Prostate gland (tissue), 2 donors: Measurements from ENCODE around the gene PRR19. TPM values are rescaled to one million over a fixed set of nuclear protein-coding genes. Genes with fewer than 3 reads are reported as not detected.
A peak's percentile ranks its signal among the peaks of the same experiment; 100 is the strongest.

Source experiments
- DNase-seq: peaks from one replicate; pipeline ENCODE4 v3.0.0-alpha.2; 2019; ENCODE audit warnings: low spot score
- H3K27ac ChIP-seq, 2 donors: fragments of 200-600 bp; sonication (generic); 2 replicates each; pipeline ENCODE4 v1.5.1; 2017 to 2019
- H3K27me3 ChIP-seq: fragments of 200-600 bp; sonication (generic); replicated peaks from 2 replicates; pipeline ENCODE4 v1.5.1; 2019; ENCODE audit not compliant: insufficient read depth
- H3K36me3 ChIP-seq, 2 donors: fragments of 200-600 bp; sonication (generic); 1 replicate in 1 of 2; 2 replicates in 1 of 2; pipeline versions ENCODE4 v1.5.1 to v1.8.1; 2017 to 2019
- H3K4me1 ChIP-seq: fragments of 200-600 bp; sonication (generic); replicated peaks from 2 replicates; pipeline ENCODE4 v1.5.1; 2019
- H3K4me3 ChIP-seq, 2 donors: fragments of 200-600 bp; sonication (generic); 2 replicates each; pipeline ENCODE4 v1.5.1; 2017 to 2019
- H3K9me3 ChIP-seq: fragments of 200-600 bp; sonication (generic); 2 replicates; pipeline ENCODE4 v1.5.1; 2017
- CTCF ChIP-seq, 4 experiments: fragments of 200-600 bp in 2 of 4; fragments of 450-650 bp in 2 of 4; sonication (generic) in 2 of 4; IDR thresholded peaks; 1 replicate in 3 of 4; 2 replicates in 1 of 4; pipeline ENCODE4 v1.5.1; 2016 to 2019; ENCODE audit warnings: antibody characterized with exemption in 4 of 4, mild to moderate bottlenecking in 2 of 4, moderate library complexity in 2 of 4
- POLR2A ChIP-seq: fragments of 450-650 bp; IDR thresholded peaks from one replicate; pipeline ENCODE4 v1.6.1; 2016; ENCODE audit warnings: antibody characterized with exemption, mild to moderate bottlenecking
- POLR2AphosphoS5 ChIP-seq: sonication (generic); formaldehyde crosslinking; IDR thresholded peaks from one replicate; pipeline ENCODE4 v1.6.1; 2017; ENCODE audit warnings: antibody characterized with exemption
- WGBS: methylation state at CpG from one replicate; pipeline ENCODE4 v1.1.5; 2018; 5-methylcytosine and 5-hydroxymethylcytosine counted together
- intact Hi-C: fragments of 100-400 bp; cut with DNase I; formaldehyde crosslinking; loops from one replicate; pipeline ENCODE4 v1.14.2; 2022
- total RNA-seq, 2 donors: library from RNA; depleted of rRNA; stranded (reverse); fragments of >200 nt; gene quantifications; one replicate each; pipeline ENCODE4 v1.1.0, GENCODE V29; 2016

The PRR19 gene
- total RNA-seq, 2 donors from 2014 or later = 0.32 to 8.4 TPM

GRCh38 chr19:42349378-42350107 lies 47.6 kb downstream of the PRR19 start:
- Histone ChIP-seq H3K4me3 (no peak overlapping the region), H3K27me3 (no peaks in the 10 kb centered on the region), H3K36me3 (peaks cover 0 to 4% of the 10 kb centered on the region in 2 donors), H3K9me3 (no peaks in the 10 kb centered on the region), H3K27ac (no peak overlapping the region), H3K4me1 (no peaks in the 10 kb centered on the region)
- no peak for TF ChIP-seq POLR2A
- intact Hi-C loops = no loop called here
- no peak for DNase-seq
- 89% methylated on average over 14 of the region's 14 CpGs for WGBS

GRCh38 chr19:42350417-42350816 lies 48.5 kb downstream of the PRR19 start:
- H3K36me3 ChIP-seq = peaks cover 0 to 4% of the 10 kb centered on the region in 2 donors
- H3K9me3 ChIP-seq = no peaks in the 10 kb centered on the region
- H3K4me3 ChIP-seq = no peak overlapping the region
- intact Hi-C loops = no loop called here
- 100% methylated on average over 3 of the region's 3 CpGs for WGBS
- DNase-seq = no peak
- no peak for TF ChIP-seq CTCF (IDR thresholded peaks at IDR 0.05)
- no peak for TF ChIP-seq POLR2A
- TF ChIP-seq POLR2AphosphoS5 = no peak
- no peak overlapping the region for H3K27ac ChIP-seq
- no peaks in the 10 kb centered on the region for H3K27me3 ChIP-seq
- H3K4me1 ChIP-seq = no peaks in the 10 kb centered on the region

- intact Hi-C loops = no loop called here
- no peak for TF ChIP-seq CTCF (IDR thresholded peaks at IDR 0.05)
- no peak for TF ChIP-seq POLR2A
- TF ChIP-seq POLR2AphosphoS5 = no peak
Measured at GRCh38 chr19:42351079-42351735, 49.3 kb downstream of the PRR19 start.

GRCh38 chr19:42352301-42353259 lies 50.6 kb downstream of the PRR19 start:
- no peaks in the 10 kb centered on the region for H3K4me1 ChIP-seq
- intact Hi-C loops = no loop called here
- no peak overlapping the region for H3K27ac ChIP-seq
- H3K9me3 ChIP-seq = no peaks in the 10 kb centered on the region
- TF ChIP-seq CTCF (IDR thresholded peaks at IDR 0.05) (no peak), POLR2A (no peak), POLR2AphosphoS5 (no peak)
- no peaks in the 10 kb centered on the region for H3K27me3 ChIP-seq
- 63% methylated on average over 26 of the region's 31 CpGs for WGBS
- DNase-seq = peak; percentile 22
- no peak overlapping the region for H3K4me3 ChIP-seq
- H3K36me3 ChIP-seq = peaks cover 4 to 5% of the 10 kb centered on the region in 2 donors

More at GRCh38 chr19:42351079-42351735, 49.3 kb downstream of the PRR19 start:
- 84% methylated on average over 20 of the region's 21 CpGs for WGBS
- Histone ChIP-seq H3K36me3 (peaks cover 0 to 4% of the 10 kb centered on the region in 2 donors), H3K27ac (no peak overlapping the region), H3K4me1 (no peaks in the 10 kb centered on the region), H3K9me3 (no peaks in the 10 kb centered on the region), H3K4me3 (no peak overlapping the region), H3K27me3 (no peaks in the 10 kb centered on the region)
- DNase-seq = no peak
